ENCODE measurements around the gene PPP4R3A. TPM values are rescaled to one million over a fixed set of nuclear protein-coding genes. Genes with fewer than 3 reads are reported as not detected.

Gene PPP4R3A
- total and polyA plus RNA-seq, 2 donors (not counting 3 experiments of a cell fraction or from before 2014, with no cell fraction given) = 20.5 to 77.0 TPM

DNA sequence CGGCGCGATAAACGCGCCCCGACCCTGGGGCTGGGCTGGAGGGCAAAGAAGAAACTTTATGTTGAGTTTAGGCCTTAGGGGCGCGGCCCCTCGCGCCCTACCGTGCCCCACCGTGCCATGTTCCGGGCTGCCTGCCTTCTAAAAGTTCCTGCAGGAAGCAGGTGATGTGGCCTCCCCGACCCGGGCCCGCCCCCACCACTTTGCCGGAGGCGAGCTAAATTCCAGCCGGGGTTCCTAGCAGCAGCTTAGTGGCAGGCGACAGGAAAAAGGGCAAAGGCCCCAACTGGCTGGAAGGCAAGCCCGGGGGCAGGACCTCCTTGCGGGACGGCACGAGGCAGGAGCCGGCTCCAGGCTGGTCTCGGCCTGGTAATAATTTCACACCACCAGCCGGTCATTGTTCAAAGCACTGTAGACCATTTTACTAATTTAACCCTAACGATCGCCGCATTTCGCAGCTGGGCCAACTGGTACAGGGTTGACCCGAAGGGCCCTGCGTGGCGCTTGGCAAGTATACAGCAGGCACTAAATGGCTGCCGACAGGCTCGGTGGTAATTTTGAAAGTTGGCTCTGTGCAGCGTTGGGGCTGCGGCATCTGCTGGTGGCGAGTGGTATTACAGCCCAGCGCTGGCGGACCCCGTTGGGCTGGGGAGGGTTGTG is 91.6 kb downstream of the PPP4R3A start:
- POLR2A ChIA-PET = no interaction called here

More for the DNA sequence above, 91.6 kb downstream of the PPP4R3A start:
- dilution Hi-C loops (cut with MboI; ENCODE audit: extremely low pct_ligation_motif_present, low sequenced_read_pairs) (no loop called here), intact Hi-C loops (cut with micrococcal nuclease) (loop anchor here (1.0 to 10.0 kb wide), 4 partner anchors 40 to 354 kb away; partner anchors contain the start of gene RPS6KA5)
- Histone ChIP-seq H3K9ac (replicated peaks; ENCODE audit: extremely low read depth, insufficient read depth, low read length) (no peak overlapping the region), H3K9me3 (replicated peaks; ENCODE audit: control insufficient read depth, insufficient read depth, low read length) (no peaks in the 10 kb centered on the region), H3K79me2 (ENCODE audit: control insufficient read depth, insufficient read depth, low read length) (peaks cover 4% of the 10 kb centered on the region), H4K20me1 (replicated peaks; ENCODE audit: control insufficient read depth, extremely low read depth, insufficient read depth, low read length) (no peaks in the 10 kb centered on the region), H3K27me3 (ENCODE audit: control insufficient read depth in 2 of 2, insufficient read depth in 2 of 2, low read length in 2 of 2) (no peaks in the 10 kb centered on the region), H3K4me3 (replicated peaks in 1 of 3; ENCODE audit: insufficient read depth in 1 of 3, low read depth in 1 of 3, low read length in 3 of 3) (peak overlapping the region in 1 of 3 experiments; percentile 73), H3K4me2 (ENCODE audit: insufficient read depth, low read length) (peak overlapping the region; percentile 18), H3K27ac (ENCODE audit: insufficient read depth, low read depth, low read length) (no peak overlapping the region), H2AFZ (ENCODE audit: low read depth, low read length) (peak overlapping the region; percentile 65), H3K4me1 (ENCODE audit: control insufficient read depth, extremely low read depth, insufficient read depth, low read length) (peaks cover 25% of the 10 kb centered on the region), H3K36me3 (ENCODE audit: control insufficient read depth in 2 of 2, extremely low read depth in 1 of 2, insufficient read depth in 2 of 2, low read length in 2 of 2) (peaks cover 0 to 3% of the 10 kb centered on the region in 2 experiments), H3K9me1 (replicated peaks; ENCODE audit: control insufficient read depth, extremely low read depth, insufficient read depth, low read length) (no peaks in the 10 kb centered on the region)
- TF ChIP-seq EZH2 (IDR thresholded peaks at IDR 0.05; ENCODE audit: borderline replicate concordance, low read depth, low read length, severe bottlenecking) = no peak
- no peak for TF ChIP-seq GATA2 (IDR thresholded peaks at IDR 0.05; ENCODE audit: insufficient read depth, insufficient read length, low read depth, low read length)
- TF ChIP-seq, protein P1, sequence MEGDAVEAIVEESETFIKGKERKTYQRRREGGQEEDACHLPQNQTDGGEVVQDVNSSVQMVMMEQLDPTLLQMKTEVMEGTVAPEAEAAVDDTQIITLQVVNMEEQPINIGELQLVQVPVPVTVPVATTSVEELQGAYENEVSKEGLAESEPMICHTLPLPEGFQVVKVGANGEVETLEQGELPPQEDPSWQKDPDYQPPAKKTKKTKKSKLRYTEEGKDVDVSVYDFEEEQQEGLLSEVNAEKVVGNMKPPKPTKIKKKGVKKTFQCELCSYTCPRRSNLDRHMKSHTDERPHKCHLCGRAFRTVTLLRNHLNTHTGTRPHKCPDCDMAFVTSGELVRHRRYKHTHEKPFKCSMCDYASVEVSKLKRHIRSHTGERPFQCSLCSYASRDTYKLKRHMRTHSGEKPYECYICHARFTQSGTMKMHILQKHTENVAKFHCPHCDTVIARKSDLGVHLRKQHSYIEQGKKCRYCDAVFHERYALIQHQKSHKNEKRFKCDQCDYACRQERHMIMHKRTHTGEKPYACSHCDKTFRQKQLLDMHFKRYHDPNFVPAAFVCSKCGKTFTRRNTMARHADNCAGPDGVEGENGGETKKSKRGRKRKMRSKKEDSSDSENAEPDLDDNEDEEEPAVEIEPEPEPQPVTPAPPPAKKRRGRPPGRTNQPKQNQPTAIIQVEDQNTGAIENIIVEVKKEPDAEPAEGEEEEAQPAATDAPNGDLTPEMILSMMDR (IDR thresholded peaks at IDR 0.05; ENCODE audit: extremely low read depth in 1 of 2, insufficient read depth in 1 of 2, low read depth in 1 of 2, low read length in 2 of 2) = peak; percentile 94 to 96
- DNase-seq (ENCODE audit: low read depth, low spot score) (peak; percentile 67), FAIRE-seq (peak; percentile 44)
- no TSS peak for BruUV-seq (replicated peaks)
- CTCF ChIA-PET = interaction anchor here (0.7 to 10.5 kb wide), 18 partner anchors 11 to 241 kb away, joined by 3 to 196 read pairs (median 5); no protein-coding TSS in a partner anchor
